K562 (cell line): ENCODE data around the gene FATE1. TPM values are rescaled to one million over a fixed set of nuclear protein-coding genes. Genes with fewer than 3 reads are reported as not detected.
A peak's percentile ranks its signal among the peaks of the same experiment; 100 is the strongest.

ENCODE experiments used
- ATAC-seq: fragments of 200-7000 bp; cut with Tn5 transposase; 3 replicates; pipeline ENCODE4 v1.9.1; 2020; ENCODE audit warnings: moderate library complexity
- BruUV-seq: library from RNA; stranded (reverse); fragments of 400-500 nt; replicated peaks from 2 replicates; lab custom pipeline; 2021; lab: Mats Ljungman, UMichigan
- CTCF ChIA-PET: fragments of 300-600 bp; formaldehyde crosslinking; extraction: SDS; loops from one replicate; lab custom pipeline; 2021; ENCODE audit warnings: low intra/inter-chr PET ratio; lab: Yijun Ruan, JAX
- POLR2A ChIA-PET: fragments of 300-600, 350-650 bp; sonication (Branson Sonifier 250); formaldehyde crosslinking; extraction: SDS; loops from one replicate; lab custom pipeline; 2021; ENCODE audit warnings: antibody characterized with exemption, inconsistent platforms; lab: Yijun Ruan, JAX
- DNase-seq, 4 experiments: peaks; one replicate each; pipeline versions ENCODE4 v3.0.0 to v3.0.0-alpha.2; 2011 to 2018; ENCODE audit warnings: low spot score in 3 of 4, mixed read lengths in 3 of 4; ENCODE audit errors: extremely low read depth in 1 of 4
- FAIRE-seq: peaks from 2 replicates; lab custom pipeline; 2011; peaks lifted over from hg19 to GRCh38; lab: Jason Lieb, UNC
- H2AFZ ChIP-seq: 2 replicates; pipeline ENCODE4 v1.6.0; 2011; ENCODE audit warnings: low read depth, low read length, control low read depth, inconsistent platforms
- H3K27ac ChIP-seq: fragments of 200-600 bp; 3 replicates; pipeline ENCODE4 v1.8.0; 2011; ENCODE audit warnings: low read depth, mild to moderate bottlenecking, control low read depth, inconsistent platforms, low read length, moderate library complexity, mixed read lengths; ENCODE audit errors: extremely low read depth
- H3K27me3 ChIP-seq, 2 experiments: fragments of 300-600 bp in 1 of 2; 2 replicates in 1 of 2; 3 replicates in 1 of 2; pipeline versions ENCODE4 v1.6.0 to v1.8.0; 2011; ENCODE audit warnings: inconsistent platforms in 2 of 2, low read length in 2 of 2, mild to moderate bottlenecking in 1 of 2, mixed read lengths in 1 of 2, moderate library complexity in 1 of 2; ENCODE audit not compliant: control insufficient read depth in 2 of 2, insufficient read depth in 2 of 2
- H3K36me3 ChIP-seq: fragments of 300-600 bp; 3 replicates; pipeline ENCODE4 v1.8.0; 2011; ENCODE audit warnings: mild to moderate bottlenecking, low read length, inconsistent platforms; ENCODE audit not compliant: control insufficient read depth, insufficient read depth
- H3K4me1 ChIP-seq, 2 experiments: fragments of 200-600 bp in 1 of 2; replicated peaks in 1 of 2; 2 replicates in 1 of 2; 3 replicates in 1 of 2; pipeline versions ENCODE4 v1.5.1 to v1.8.0; 2011; ENCODE audit warnings: inconsistent platforms in 2 of 2, low read length in 2 of 2, mild to moderate bottlenecking in 1 of 2, mixed read lengths in 1 of 2, moderate library complexity in 1 of 2; ENCODE audit not compliant: control insufficient read depth in 2 of 2, insufficient read depth in 2 of 2
- H3K4me2 ChIP-seq: 2 replicates; pipeline ENCODE4 v1.6.1; 2011; ENCODE audit warnings: low read length, control low read depth, inconsistent platforms, mixed read lengths; ENCODE audit not compliant: insufficient read depth
- H3K4me3 ChIP-seq: fragments of 200-600 bp; sonication (generic), shearing (Covaris generic); 2 replicates; pipeline ENCODE4 v1.5.1; 2016; ENCODE audit warnings: control low read depth, inconsistent platforms
- H3K79me2 ChIP-seq: fragments of 200-600 bp; 3 replicates; pipeline ENCODE4 v1.8.0; 2011; ENCODE audit warnings: low read length, inconsistent platforms; ENCODE audit not compliant: control insufficient read depth, insufficient read depth
- H3K9ac ChIP-seq, 2 experiments: 2 replicates each; pipeline versions ENCODE4 v1.6.0 to v1.6.1; 2011; ENCODE audit warnings: low read depth in 2 of 2, low read length in 2 of 2, control low read depth in 1 of 2, inconsistent platforms in 1 of 2, mild to moderate bottlenecking in 1 of 2, mixed read lengths in 1 of 2; ENCODE audit not compliant: insufficient read depth in 1 of 2
- H3K9me1 ChIP-seq: one replicate; pipeline ENCODE4 v1.6.0; 2011; ENCODE audit warnings: inconsistent platforms, mild to moderate bottlenecking, low read length, moderate library complexity; ENCODE audit not compliant: control insufficient read depth, insufficient read depth
- H3K9me3 ChIP-seq: replicated peaks from 2 replicates; pipeline ENCODE4 v1.5.1; 2011; ENCODE audit warnings: low read depth, low read length, inconsistent platforms; ENCODE audit not compliant: control insufficient read depth, insufficient read depth
- H4K20me1 ChIP-seq: replicated peaks from 2 replicates; pipeline ENCODE4 v1.6.1; 2011; ENCODE audit warnings: low read length, inconsistent platforms, mixed read lengths; ENCODE audit not compliant: control insufficient read depth, insufficient read depth
- ATF1 ChIP-seq, 2 experiments: fragments of 450-650 bp in 1 of 2; IDR thresholded peaks; 2 replicates each; pipeline ENCODE4 v1.6.1; 2016; ENCODE audit warnings: missing compliant biosample characterization in 1 of 2, missing genetic modification characterization in 1 of 2
- CEBPB ChIP-seq: fragments of 450-650 bp; IDR thresholded peaks from 2 replicates; pipeline ENCODE4 v1.6.1; 2016; ENCODE audit warnings: missing genetic modification characterization, missing compliant biosample characterization
- CEBPG ChIP-seq, 3 experiments: fragments of 200-800 bp in 1 of 3; sonication (Bioruptor generic) in 1 of 3; sonication (generic) in 1 of 3; formaldehyde crosslinking in 1 of 3; IDR thresholded peaks in 2 of 3; conservative IDR thresholded peaks in 1 of 3; 2 replicates each; pipeline versions ENCODE4 v1.6.1 to v1.8.0; 2016 to 2022; ENCODE audit warnings: missing compliant biosample characterization in 2 of 3, missing genetic modification characterization in 2 of 3, mild to moderate bottlenecking in 1 of 3, missing genetic modification reagents in 1 of 3
- KLF16 ChIP-seq: IDR thresholded peaks from 2 replicates; pipeline ENCODE4 v1.6.1; 2016; ENCODE audit warnings: antibody characterized with exemption
- MYNN ChIP-seq, 2 experiments: sonication (generic); formaldehyde crosslinking in 1 of 2; IDR thresholded peaks; 2 replicates each; pipeline versions ENCODE4 v1.5.0 to v1.6.1; 2016 to 2020; ENCODE audit warnings: antibody characterized with exemption in 1 of 2, missing genetic modification reagents in 1 of 2
- NFIC ChIP-seq: fragments of 450-650 bp; IDR thresholded peaks from 2 replicates; pipeline ENCODE4 v1.6.1; 2017; ENCODE audit warnings: mild to moderate bottlenecking, inconsistent platforms
- RAD21 ChIP-seq, 2 experiments: fragments of 250-450 bp in 1 of 2; fragments of 450-650 bp in 1 of 2; sonication (Bioruptor Pico) in 1 of 2; formaldehyde crosslinking in 1 of 2; IDR thresholded peaks in 1 of 2; conservative IDR thresholded peaks in 1 of 2; 2 replicates each; pipeline versions ENCODE4 v1.4.0 to v1.8.0; 2020 to 2022; ENCODE audit warnings: mild to moderate bottlenecking in 2 of 2, moderate library complexity in 1 of 2
- RB1 ChIP-seq: fragments of 450-650 bp; IDR thresholded peaks from 2 replicates; pipeline ENCODE4 v1.6.1; 2017; ENCODE audit warnings: low read depth, mild to moderate bottlenecking
- SMC3 ChIP-seq: conservative IDR thresholded peaks from 2 replicates; pipeline ENCODE4 v1.6.1; 2011; ENCODE audit warnings: low read depth, low read length, improper control_type of control experiment; ENCODE audit not compliant: insufficient read depth
- TAF7 ChIP-seq: fragments of 450-650 bp; IDR thresholded peaks from 2 replicates; pipeline ENCODE4 v1.6.1; 2016; ENCODE audit warnings: missing genetic modification characterization, missing compliant biosample characterization
- ZKSCAN1 ChIP-seq: fragments of 150-350 bp; IDR thresholded peaks from 2 replicates; pipeline ENCODE4 v1.6.1; 2016; ENCODE audit warnings: low read depth, low read length
- WGBS: fragments of 100-300 bp; shearing (Covaris generic); methylation state at CpG from one replicate; pipeline ENCODE4 v1.1.6; 2016; ENCODE audit warnings: low coverage, mixed read lengths; ENCODE audit not compliant: insufficient coverage; ENCODE audit errors: missing lambda C conversion rate; 5-methylcytosine and 5-hydroxymethylcytosine counted together
- in situ Hi-C: fragments of 300-500 bp; cut with MboI; formaldehyde crosslinking; loops from 4 replicates; pipeline ENCODE4 v1.15.0; 2018; ENCODE audit warnings: inconsistent platforms, mixed read lengths
- intact Hi-C: fragments of 100-400 bp; cut with micrococcal nuclease; formaldehyde crosslinking; loops from 2 replicates; pipeline ENCODE4 v1.14.2; 2022
- polyA plus RNA-seq, 8 experiments: library from polyadenylated mRNA; depleted of rRNA in 4 of 8; stranded (reverse) in 5 of 8; unstranded in 3 of 8; fragments of >200 nt; fragmentation: Nextera tagmentation in 2 of 8; fragmentation: Illumina TruSeq in 1 of 8; extraction: Ambion mirVana in 2 of 8; extraction: Trizol in 1 of 8; gene quantifications; 2 replicates each; pipeline versions ENCODE4 v1.2.1 to v1.2.3, GENCODE V29; 2011 to 2014; ENCODE audit warnings: inconsistent platforms in 1 of 8, missing spikeins in 1 of 8
- total RNA-seq, 7 experiments: library from RNA; depleted of rRNA in 6 of 7; stranded (reverse); fragments of >200 nt in 6 of 7; fragmentation: Illumina TruSeq in 2 of 7; extraction: Trizol in 2 of 7; gene quantifications; 2 replicates each; pipeline versions ENCODE4 v1.2.1 to v1.2.3, GENCODE V29; 2011 to 2021; ENCODE audit warnings: low replicate concordance in 1 of 7
- TF ChIP-seq, protein P1 (sequence below), 3 experiments: IDR thresholded peaks in 2 of 3; conservative IDR thresholded peaks in 1 of 3; 2 replicates each; pipeline ENCODE4 v1.5.1; 2011 to 2012; ENCODE audit warnings: low read length in 3 of 3, mild to moderate bottlenecking in 3 of 3, control low read depth in 2 of 3, improper control_type of control experiment in 1 of 3, inconsistent platforms in 1 of 3, low read depth in 1 of 3, mixed read lengths in 1 of 3, moderate library complexity in 1 of 3; ENCODE audit not compliant: insufficient read depth in 2 of 3
- TF ChIP-seq, protein P2 (sequence below): fragments of 450-650 bp; formaldehyde crosslinking; IDR thresholded peaks from 2 replicates; pipeline ENCODE4 v1.4.0; 2020; ENCODE audit warnings: mild to moderate bottlenecking, moderate library complexity
- TF ChIP-seq, protein P3 (sequence below): fragments of 250-450 bp; sonication (Bioruptor Pico); IDR thresholded peaks from 2 replicates; pipeline ENCODE4 v1.6.1; 2021; ENCODE audit warnings: mild to moderate bottlenecking

FATE1 gene
- total and polyA plus RNA-seq, 9 of the 15 experiments (the other 6 are each of a cell fraction or from before 2014, with no cell fraction given) = not detected

DNA sequence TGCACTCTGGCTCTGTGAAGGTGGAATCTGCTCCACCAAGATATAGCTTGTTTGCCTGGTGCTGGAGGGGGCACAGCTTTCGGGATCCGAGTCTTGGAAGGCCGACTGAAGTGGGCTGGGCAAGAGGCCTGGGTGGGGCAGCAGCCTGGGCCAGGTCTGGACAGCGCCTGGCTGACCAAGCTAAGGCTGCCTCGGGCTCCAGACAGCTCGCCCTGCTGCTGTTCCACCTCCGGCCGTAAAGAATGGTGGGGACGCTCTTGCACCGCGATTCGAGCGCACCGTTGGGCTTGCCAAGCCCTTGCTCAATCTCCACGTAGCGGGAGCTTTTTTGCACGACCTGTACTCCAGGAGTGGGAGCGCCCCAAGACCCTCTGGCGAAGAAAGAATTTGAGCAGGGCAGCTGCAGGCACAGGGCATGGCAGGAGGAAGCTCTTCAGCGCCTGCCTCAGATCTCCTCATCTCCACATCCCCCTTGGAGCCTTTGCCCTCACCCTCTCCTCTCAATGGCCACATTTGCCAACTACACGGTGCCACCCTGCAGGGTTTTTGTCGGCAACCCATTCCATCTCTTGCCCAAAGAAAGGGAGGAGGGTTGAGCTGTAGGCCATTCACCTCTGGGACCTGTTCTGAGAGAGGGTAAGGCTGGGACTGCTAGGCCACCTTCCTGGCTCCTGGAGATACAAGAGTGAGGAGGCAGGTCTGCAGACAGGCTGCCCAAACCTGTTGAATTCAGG lies 37.6 kb downstream of the FATE1 start:
- H4K20me1 ChIP-seq = no peaks in the 10 kb centered on the region
- H2AFZ ChIP-seq = peak overlapping the region; percentile 17; the same call in 1 of the 2 replicates
- no peak overlapping the region for H3K4me2 ChIP-seq
- peak; percentile 46 for FAIRE-seq
- WGBS = 1% methylated on average over 15 of the region's 22 CpGs
- H3K79me2 ChIP-seq = no peaks in the 10 kb centered on the region
- no peaks in the 10 kb centered on the region for H3K36me3 ChIP-seq
- H3K4me3 ChIP-seq = no peak overlapping the region
- H3K9ac ChIP-seq = no peak overlapping the region
- peak; percentile 96 for ATAC-seq
- H3K4me1 ChIP-seq = peaks cover 0 to 6% of the 10 kb centered on the region in 2 experiments; a peak in 2 of 5 replicates
- peak; percentile 64 to 69 (median 66) for DNase-seq
- BruUV-seq = no TSS peak
- ChIA-PET CTCF (interaction anchor here (0.6 to 1.9 kb wide), 4 partner anchors 589 to 884 kb away, joined by 3 to 9 read pairs (median 3); no protein-coding TSS in a partner anchor), POLR2A (interaction anchor here (0.6 to 0.7 kb wide), 3 partner anchors 382 to 1169 kb away, joined by 3 to 4 read pairs (median 3); no protein-coding TSS in a partner anchor)
- no peaks in the 10 kb centered on the region for H3K9me1 ChIP-seq
- no peak overlapping the region for H3K27ac ChIP-seq
- H3K9me3 ChIP-seq = no peaks in the 10 kb centered on the region
- intact Hi-C loops = loop anchor here (1.0 to 2.0 kb wide), 3 partner anchors 879 to 1063 kb away; partner anchors contain the start of gene GABRQ
- no peaks in the 10 kb centered on the region; a peak in 1 of 5 replicates for H3K27me3 ChIP-seq
- in situ Hi-C loops = loop anchor here (5.0 kb wide), 2 partner anchors 889 to 1069 kb away; no protein-coding TSS in a partner anchor
- TF ChIP-seq, protein P1, sequence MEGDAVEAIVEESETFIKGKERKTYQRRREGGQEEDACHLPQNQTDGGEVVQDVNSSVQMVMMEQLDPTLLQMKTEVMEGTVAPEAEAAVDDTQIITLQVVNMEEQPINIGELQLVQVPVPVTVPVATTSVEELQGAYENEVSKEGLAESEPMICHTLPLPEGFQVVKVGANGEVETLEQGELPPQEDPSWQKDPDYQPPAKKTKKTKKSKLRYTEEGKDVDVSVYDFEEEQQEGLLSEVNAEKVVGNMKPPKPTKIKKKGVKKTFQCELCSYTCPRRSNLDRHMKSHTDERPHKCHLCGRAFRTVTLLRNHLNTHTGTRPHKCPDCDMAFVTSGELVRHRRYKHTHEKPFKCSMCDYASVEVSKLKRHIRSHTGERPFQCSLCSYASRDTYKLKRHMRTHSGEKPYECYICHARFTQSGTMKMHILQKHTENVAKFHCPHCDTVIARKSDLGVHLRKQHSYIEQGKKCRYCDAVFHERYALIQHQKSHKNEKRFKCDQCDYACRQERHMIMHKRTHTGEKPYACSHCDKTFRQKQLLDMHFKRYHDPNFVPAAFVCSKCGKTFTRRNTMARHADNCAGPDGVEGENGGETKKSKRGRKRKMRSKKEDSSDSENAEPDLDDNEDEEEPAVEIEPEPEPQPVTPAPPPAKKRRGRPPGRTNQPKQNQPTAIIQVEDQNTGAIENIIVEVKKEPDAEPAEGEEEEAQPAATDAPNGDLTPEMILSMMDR (IDR thresholded peaks at IDR 0.05 in 2 of 3, conservative IDR thresholded peaks at IDR 0.05 in 1 of 3; ENCODE audit: insufficient read depth in 2 of 3, low read depth in 1 of 3, low read length in 3 of 3) = peak; percentile 86 to 88 (median 86)
- TF ChIP-seq, protein P2, sequence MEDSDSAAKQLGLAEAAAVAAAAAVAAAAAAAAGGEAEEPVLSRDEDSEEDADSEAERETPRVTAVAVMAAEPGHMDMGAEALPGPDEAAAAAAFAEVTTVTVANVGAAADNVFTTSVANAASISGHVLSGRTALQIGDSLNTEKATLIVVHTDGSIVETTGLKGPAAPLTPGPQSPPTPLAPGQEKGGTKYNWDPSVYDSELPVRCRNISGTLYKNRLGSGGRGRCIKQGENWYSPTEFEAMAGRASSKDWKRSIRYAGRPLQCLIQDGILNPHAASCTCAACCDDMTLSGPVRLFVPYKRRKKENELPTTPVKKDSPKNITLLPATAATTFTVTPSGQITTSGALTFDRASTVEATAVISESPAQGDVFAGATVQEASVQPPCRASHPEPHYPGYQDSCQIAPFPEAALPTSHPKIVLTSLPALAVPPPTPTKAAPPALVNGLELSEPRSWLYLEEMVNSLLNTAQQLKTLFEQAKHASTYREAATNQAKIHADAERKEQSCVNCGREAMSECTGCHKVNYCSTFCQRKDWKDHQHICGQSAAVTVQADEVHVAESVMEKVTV = peak; percentile 87
- peak; percentile 91 for TF ChIP-seq CEBPB (tag)
- TF ChIP-seq, protein P3, sequence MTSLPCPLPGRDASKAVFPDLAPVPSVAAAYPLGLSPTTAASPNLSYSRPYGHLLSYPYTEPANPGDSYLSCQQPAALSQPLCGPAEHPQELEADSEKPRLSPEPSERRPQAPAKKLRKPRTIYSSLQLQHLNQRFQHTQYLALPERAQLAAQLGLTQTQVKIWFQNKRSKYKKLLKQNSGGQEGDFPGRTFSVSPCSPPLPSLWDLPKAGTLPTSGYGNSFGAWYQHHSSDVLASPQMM (CRISPR knock-in tag) = no peak
- TF ChIP-seq ZKSCAN1 = 0 out of 2 replicates have a peak, but pooled peaks have one; percentile 12
- TF ChIP-seq RAD21 (CRISPR knock-in tag; conservative IDR thresholded peaks at IDR 0.05 in 1 of 2, IDR thresholded peaks at IDR 0.05 in 1 of 2) = peak; percentile 88 to 89
- peak; percentile 80 for TF ChIP-seq CEBPG (CRISPR knock-in tag; IDR thresholded peaks at IDR 0.05)
- peak; percentile 60 to 85 for TF ChIP-seq CEBPG (tag; conservative IDR thresholded peaks at IDR 0.05 in 1 of 2, IDR thresholded peaks at IDR 0.05 in 1 of 2)
- TF ChIP-seq NFIC = peak; percentile 43; the same call in 1 of the 2 replicates
- no peak for TF ChIP-seq TAF7 (tag)
- TF ChIP-seq RB1 = 0 out of 2 replicates have a peak, but pooled peaks have one; percentile 31
- no peak for TF ChIP-seq ATF1 (CRISPR knock-in tag; IDR thresholded peaks at IDR 0.05)
- TF ChIP-seq ATF1 (tag; IDR thresholded peaks at IDR 0.05) = peak; percentile 14; the same call in 1 of the 2 replicates
- peak; percentile 89 for TF ChIP-seq SMC3
- 0 out of 2 replicates have a peak, but pooled peaks have one; percentile 30 for TF ChIP-seq KLF16
- TF ChIP-seq MYNN (IDR thresholded peaks at IDR 0.05) = no peak
- no peak for TF ChIP-seq MYNN (CRISPR knock-in tag; IDR thresholded peaks at IDR 0.05)
